ENCODE data around the gene VENTX.

The VENTX gene, protein sequence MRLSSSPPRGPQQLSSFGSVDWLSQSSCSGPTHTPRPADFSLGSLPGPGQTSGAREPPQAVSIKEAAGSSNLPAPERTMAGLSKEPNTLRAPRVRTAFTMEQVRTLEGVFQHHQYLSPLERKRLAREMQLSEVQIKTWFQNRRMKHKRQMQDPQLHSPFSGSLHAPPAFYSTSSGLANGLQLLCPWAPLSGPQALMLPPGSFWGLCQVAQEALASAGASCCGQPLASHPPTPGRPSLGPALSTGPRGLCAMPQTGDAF

DNA sequence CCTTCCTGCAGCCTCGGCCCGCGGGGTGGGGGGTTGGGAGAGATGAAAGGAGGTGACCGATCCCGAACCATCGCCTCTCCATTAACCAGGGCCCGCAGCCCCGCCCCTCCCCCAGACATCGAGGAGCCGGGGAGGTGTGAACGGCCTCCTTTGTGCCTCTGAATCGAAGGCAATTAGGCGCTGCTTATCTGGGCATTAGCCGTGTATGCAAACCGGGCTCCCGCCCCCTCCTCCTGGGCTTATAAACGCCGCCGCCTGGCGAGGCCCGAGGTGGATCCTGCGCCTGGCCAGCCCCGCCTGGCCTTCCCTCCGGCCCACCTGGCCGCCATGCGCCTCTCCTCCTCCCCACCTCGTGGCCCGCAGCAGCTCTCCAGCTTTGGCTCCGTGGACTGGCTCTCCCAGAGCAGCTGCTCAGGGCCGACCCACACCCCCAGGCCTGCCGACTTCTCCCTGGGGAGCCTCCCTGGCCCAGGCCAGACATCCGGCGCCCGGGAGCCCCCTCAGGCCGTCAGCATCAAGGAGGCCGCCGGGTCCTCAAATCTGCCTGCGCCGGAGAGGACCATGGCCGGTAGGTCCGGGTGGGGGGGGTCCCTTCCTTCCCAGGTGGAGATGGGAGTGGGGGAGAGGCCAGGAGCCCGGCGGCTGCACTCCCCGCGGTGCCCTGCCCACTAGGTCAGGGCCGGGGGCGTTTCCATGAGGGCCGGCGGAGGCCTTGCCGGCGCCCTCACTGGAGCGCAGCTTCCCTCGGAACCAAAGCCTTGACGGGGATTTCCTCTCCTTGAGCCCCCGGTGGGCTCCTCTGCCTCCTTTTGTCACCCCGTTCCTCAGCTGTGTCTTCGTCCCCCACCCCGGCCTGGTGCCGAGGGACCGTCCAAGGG, at the start of gene VENTX:
Gene VENTX, plus strand, starts transcription at position 268 of the 878 bp plus-strand sequence. Its CDS starts 60 bp downstream, at position 328.
- DNase-seq (ENCODE audit: low read depth) = no peak

DNA sequence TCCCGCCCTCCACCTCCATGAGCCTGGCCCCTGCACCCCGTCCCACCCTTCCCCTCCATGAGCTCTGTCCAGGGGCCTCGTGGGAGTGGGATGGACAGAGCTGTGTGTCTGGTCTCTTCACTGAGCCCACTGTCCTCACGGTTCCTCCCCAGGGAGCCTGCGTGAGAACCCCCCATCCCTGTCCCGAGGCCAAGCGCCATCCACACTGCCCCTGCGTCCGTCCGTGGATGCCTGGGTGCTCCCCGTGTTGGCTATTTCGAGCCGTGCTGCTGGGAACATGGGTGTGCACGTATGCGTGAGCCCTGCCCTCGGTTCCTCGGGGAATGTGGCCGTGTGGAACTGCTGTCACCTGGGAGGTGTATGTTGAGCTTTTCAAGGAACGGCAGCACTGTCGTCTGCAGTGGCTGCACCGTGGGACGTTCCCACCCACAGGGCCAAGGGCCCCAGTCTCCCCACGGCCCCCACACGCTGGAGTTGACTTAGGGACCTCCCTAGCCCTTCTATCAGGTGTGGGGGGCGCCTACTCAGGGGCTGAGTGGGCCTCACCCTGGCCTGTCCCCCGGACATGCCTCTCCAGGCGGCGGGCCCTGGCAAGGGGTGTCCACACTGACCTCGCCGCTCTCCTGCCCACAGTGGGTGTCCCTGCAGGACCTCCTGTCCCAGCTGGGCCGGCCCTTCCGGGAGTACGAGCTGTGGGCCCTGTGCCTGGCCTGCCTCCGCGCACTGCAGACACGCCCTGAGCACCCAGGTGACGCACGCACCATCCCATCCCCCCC, 49.6 kb upstream of the VENTX start:
- no peak for DNase-seq (ENCODE audit: low read depth)

- no peak for DNase-seq (ENCODE audit: low read depth)
Observed at GRCh38 chr10:133189256-133189655, 48.4 kb upstream of the VENTX start.

GRCh38 chr10:133189726-133190125, 47.9 kb upstream of the VENTX start:
- no peak for DNase-seq (ENCODE audit: low read depth)

DNA sequence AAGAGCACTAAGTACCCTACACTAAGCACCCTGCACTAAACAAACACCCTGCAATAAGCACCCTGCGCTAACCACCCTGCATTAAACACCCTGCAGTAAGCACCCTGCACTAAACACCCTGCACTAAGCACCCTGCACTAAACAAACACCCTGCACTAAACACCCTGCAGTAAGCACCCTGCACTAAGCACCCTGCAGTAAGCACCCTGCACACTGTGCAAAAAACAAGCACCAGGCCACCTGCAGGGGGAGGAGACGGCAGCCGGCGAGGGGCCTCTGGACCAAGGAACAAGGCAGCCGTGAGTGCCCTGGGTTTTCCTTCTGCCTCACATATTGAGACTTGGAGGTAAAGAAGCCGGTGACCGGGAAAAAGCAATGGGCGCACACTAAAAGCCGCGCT, 47.4 kb upstream of the VENTX start:
- DNase-seq (ENCODE audit: low read depth) = no peak

DNA sequence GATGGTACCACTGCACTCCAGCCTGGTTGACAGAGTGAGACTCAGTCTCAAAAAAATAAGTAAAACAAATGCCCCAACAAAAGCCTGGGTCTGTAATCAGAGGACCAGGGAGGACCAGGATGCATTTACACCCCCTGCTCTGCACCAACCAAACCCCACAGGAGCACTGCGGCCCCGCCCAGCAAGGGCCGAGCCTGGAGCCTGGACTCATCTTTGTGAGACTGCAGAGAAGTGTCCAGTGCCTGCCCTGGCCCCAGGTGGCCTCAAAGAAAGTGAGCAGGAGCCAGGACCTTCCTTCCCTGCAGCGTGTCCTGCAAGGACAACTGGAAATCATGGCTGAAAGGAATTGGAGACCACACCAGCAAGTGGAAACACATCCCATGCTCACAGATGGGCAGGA, 46.0 kb upstream of the VENTX start:
- no peak for DNase-seq (ENCODE audit: low read depth)

DNA sequence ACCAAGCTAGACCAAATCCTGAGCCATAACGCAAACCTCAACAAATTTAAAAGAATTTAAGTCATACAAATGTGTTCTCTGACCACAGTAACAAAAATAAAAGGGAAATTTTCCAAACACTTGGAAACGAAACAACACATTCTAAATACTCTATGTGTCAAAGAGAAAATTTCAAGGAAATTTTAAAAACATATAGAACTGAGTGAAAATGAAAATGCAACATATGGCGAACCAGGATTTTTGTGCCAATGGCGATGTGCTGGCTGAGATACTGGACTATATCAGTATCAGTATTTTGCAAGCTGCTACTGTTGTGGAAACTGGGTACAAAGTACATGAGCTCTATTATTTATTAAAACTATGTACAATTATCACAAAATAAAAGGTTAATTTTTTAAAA, 43.5 kb upstream of the VENTX start:
- no peak for DNase-seq (ENCODE audit: low read depth)

DNA sequence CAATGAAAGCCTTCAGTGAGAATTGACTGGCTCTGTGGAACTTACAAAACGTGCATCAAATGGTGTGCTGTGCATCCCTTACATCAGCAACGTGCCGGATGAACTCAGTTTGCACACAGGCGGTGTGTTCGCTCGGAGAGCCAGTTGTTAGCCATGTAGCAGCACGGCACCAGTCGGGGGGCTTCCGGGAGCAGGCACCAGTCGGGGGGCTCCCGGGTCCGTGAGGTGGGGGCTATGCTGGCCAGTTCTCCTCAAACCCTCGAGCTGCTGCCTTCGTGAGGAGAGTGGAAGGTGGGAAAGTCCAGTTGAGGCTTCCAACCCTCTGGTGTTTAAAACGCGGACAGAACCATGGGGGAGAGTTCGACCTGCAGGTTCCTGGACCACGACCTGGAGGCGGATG, 42.6 kb upstream of the VENTX start:
- DNase-seq (ENCODE audit: low read depth) = no peak

GRCh38 chr10:133195611-133196010, 42.0 kb upstream of the VENTX start:
- no peak for DNase-seq (ENCODE audit: low read depth)

DNA sequence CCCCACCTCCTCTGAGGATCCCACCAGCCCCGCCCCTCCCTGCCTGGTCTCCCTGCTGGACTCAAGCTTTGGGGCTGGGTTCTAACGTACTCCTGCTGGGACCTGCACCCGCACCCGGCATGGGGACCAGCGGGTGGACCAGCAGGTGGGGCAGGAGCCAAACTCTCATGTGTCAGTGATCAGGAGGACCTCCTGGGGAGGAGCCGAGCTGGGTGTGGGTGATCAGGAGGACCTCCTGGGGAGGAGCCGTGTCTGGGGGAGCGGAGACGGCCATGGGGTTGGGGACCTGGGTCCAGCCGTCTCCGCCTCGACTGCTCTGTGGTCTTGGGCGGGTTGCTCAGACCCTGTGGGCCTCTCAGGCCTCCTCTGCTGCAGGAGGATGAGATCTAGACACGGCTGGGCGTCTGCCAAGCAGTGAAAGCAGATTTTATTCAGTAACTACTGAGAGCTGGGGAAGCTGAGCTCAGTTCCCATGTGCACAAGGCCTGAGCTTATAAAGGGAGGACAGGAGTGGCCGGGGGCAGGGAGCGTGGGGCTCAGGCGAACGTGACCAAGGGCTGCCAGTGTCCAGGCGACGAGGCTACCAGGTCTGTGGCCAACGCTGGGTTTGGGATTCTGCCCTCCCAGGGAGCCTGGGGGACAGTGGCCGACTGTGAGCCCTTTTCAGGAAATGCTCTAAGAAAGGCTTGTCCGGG, 41.3 kb upstream of the VENTX start:
- no peak for DNase-seq (ENCODE audit: low read depth)

- no peak for DNase-seq (ENCODE audit: low read depth)
Observed at GRCh38 chr10:133196936-133197758, 40.5 kb upstream of the VENTX start.

DNA sequence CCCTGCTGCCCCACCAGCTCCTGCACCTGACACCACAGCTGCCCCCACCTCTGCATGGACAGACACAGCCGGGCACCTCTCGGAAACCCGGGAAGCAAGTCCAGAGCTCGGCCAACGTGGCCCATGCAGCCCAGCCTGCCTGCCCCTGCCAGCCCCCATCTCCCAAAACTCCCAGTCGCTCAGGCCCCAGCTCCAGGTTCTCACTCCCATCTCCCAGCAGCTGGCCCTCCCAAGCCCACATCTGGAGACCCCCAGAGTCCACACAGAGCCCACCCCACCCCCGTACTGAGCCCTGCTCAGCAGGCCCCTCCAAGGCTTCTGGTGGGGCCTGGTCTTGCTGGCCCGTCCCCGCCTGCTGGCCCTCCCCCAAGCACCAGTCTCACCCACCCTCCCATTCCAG, 39.9 kb upstream of the VENTX start:
- DNase-seq (ENCODE audit: low read depth) = no peak

GRCh38 chr10:133198206-133198605, 39.4 kb upstream of the VENTX start:
- no peak for DNase-seq (ENCODE audit: low read depth)

DNA sequence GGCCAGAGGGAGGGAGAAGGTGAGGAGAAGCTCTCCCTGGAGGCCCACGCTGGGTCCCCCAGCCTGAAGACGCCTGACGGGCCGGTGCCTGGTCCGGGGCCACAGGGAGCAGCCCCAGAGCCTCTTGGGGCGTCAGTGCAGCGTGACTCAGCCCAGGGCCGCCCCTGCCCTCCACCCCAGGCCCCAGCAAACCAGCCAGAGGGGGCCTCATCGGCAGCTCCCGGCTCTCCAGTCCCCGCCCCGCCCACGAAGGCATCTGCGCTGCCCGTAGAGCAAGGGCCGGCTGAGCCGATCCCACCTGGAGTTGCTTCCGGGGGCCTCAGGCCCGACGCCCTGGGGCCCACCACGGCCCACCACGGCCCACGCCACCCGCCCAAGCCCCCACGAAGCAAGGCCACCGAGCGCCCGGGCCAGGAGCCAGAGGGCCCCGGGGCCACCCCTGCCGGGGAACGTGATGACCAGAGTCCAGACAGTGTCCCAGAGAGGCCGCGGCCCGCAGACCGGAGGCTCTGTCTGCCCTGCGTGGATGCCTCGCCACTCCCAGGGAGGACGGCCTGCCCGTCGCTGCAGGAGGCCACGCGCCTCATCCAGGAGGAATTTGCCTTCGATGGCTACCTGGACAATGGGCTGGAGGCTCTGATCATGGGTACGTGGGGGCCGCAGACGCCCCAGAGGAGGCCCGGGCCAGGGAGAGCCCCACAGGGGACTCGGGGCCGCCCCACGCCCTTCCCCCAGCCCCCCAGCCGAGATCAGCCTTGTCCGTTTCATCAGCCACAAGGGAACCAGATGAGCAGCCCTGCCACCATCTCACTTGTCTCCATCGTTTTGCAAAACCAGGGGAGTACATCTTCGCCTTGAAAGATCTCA, 38.8 kb upstream of the VENTX start:
- DNase-seq (ENCODE audit: low read depth) = no peak

GRCh38 chr10:133199488-133199885, 38.2 kb upstream of the VENTX start:
- DNase-seq (ENCODE audit: low read depth) = no peak

DNA sequence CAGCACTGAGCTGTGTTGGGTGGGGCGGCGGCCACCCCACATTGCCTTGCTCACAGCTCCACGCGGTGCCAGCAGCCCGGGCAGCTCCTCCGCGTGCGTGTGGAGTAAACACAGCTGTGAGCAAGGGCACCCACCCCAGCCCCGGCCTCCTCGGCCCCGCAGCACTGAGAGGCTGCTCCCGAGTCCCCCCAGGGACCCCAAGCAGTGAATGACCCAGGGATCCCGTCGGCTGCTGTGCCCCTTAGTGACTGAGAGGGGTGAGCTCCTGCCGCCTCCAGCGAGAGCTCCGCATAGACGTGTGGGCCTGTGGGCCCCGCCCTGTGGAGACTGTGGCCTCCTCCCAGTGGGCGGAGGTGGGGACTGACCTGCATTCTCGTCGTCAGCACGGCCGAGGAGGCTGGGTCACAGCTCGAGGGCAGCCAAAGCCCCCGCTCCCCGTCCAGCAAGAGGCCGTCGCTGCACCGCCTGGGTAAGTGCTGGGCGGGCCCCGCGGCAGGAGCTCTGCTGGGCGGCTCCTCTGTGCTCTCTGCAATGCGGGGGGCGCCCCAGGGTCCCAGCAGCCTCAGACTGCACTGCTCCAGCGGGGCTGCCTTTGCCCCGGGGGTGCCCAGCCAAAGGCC, 37.6 kb upstream of the VENTX start:
- DNase-seq (ENCODE audit: low read depth) = no peak

GRCh38 chr10:133200621-133201031, 37.0 kb upstream of the VENTX start:
- DNase-seq (ENCODE audit: low read depth) = no peak

- DNase-seq (ENCODE audit: low read depth) = no peak
Observed at GRCh38 chr10:133201151-133201947, 36.3 kb upstream of the VENTX start.

All from EH (cell line).